ENCODE measurements around the gene DKK3. TPM values are rescaled to one million over a fixed set of nuclear protein-coding genes. Genes with fewer than 3 reads are reported as not detected.

Gene DKK3
- total and polyA plus RNA-seq, 8 donors: 21.8 to 63.8 (median 37.6) TPM

- intact Hi-C loops (cut with DNase I; ENCODE audit: low total_unique reads): no loop called here
- H3K36me3 ChIP-seq: peaks cover 55 to 78% (median 74%) of the 10 kb centered on the region in 4 donors
- no peak for TF ChIP-seq EP300 (IDR thresholded peaks at IDR 0.05)
- TF ChIP-seq CTCF (IDR thresholded peaks at IDR 0.05): no peak
- TF ChIP-seq POLR2AphosphoS5 (IDR thresholded peaks at IDR 0.05): no peak
- no peak for TF ChIP-seq POLR2A (IDR thresholded peaks at IDR 0.05)
- H3K27me3 ChIP-seq: no peaks in the 10 kb centered on the region
- DNase-seq: no peak
- H3K27ac ChIP-seq: no peak overlapping the region
- WGBS, 5 donors: 92 to 96% (median 92%) methylated on average over 5 of the region's 5 CpGs
- no peak overlapping the region for H3K4me3 ChIP-seq
- H3K9me3 ChIP-seq: no peaks in the 10 kb centered on the region
- H3K4me1 ChIP-seq: peaks cover 0 to 8% (median 0%) of the 10 kb centered on the region in 4 donors
Observed at GRCh38 chr11:11956006-11956405, 52.4 kb downstream of the DKK3 start.

GRCh38 chr11:11952036-11952435 is 56.4 kb downstream of the DKK3 start:
- Histone ChIP-seq H3K4me1 (peaks cover 0 to 14% (median 0%) of the 10 kb centered on the region in 4 donors), H3K27me3 (no peaks in the 10 kb centered on the region), H3K27ac (no peak overlapping the region), H3K36me3 (peaks cover 49 to 94% (median 91%) of the 10 kb centered on the region in 4 donors), H3K9me3 (no peaks in the 10 kb centered on the region), H3K4me3 (no peak overlapping the region)
- intact Hi-C loops (cut with DNase I; ENCODE audit: low total_unique reads): no loop called here
- TF ChIP-seq EP300 (IDR thresholded peaks at IDR 0.05) (no peak), POLR2AphosphoS5 (IDR thresholded peaks at IDR 0.05) (no peak)
- no peak for DNase-seq

- peaks cover 0 to 14% (median 0%) of the 10 kb centered on the region in 4 donors for H3K4me1 ChIP-seq
- H3K27me3 ChIP-seq: no peaks in the 10 kb centered on the region
- DNase-seq: no peak
- TF ChIP-seq POLR2A (IDR thresholded peaks at IDR 0.05) (no peak), POLR2AphosphoS5 (IDR thresholded peaks at IDR 0.05) (no peak), CTCF (IDR thresholded peaks at IDR 0.05) (no peak), EP300 (IDR thresholded peaks at IDR 0.05) (no peak)
- H3K4me3 ChIP-seq: no peak overlapping the region
- intact Hi-C loops (cut with DNase I; ENCODE audit: low total_unique reads): no loop called here
- H3K27ac ChIP-seq: no peak overlapping the region
- H3K36me3 ChIP-seq: peaks cover 25 to 92% (median 84%) of the 10 kb centered on the region in 4 donors
- no peaks in the 10 kb centered on the region for H3K9me3 ChIP-seq
Observed at GRCh38 chr11:11949482-11949881, 58.9 kb downstream of the DKK3 start.

- H3K4me1 ChIP-seq: peaks cover 0 to 14% (median 0%) of the 10 kb centered on the region in 4 donors
- WGBS, 5 donors: 81 to 94% (median 86%) methylated on average over 2 of the region's 2 CpGs
- H3K27me3 ChIP-seq: no peaks in the 10 kb centered on the region
- DNase-seq: no peak
- intact Hi-C loops (cut with DNase I; ENCODE audit: low total_unique reads): no loop called here
- H3K4me3 ChIP-seq: no peak overlapping the region
- no peak overlapping the region for H3K27ac ChIP-seq
- TF ChIP-seq EP300 (IDR thresholded peaks at IDR 0.05) (no peak), POLR2AphosphoS5 (IDR thresholded peaks at IDR 0.05) (no peak), CTCF (IDR thresholded peaks at IDR 0.05) (no peak), POLR2A (IDR thresholded peaks at IDR 0.05) (no peak)
- H3K36me3 ChIP-seq: peaks cover 15 to 92% (median 83%) of the 10 kb centered on the region in 4 donors
- H3K9me3 ChIP-seq: no peaks in the 10 kb centered on the region
Observed at GRCh38 chr11:11948242-11948947, 60.0 kb downstream of the DKK3 start.

- Histone ChIP-seq H3K27ac (no peak overlapping the region), H3K4me1 (peaks cover 0 to 14% (median 0%) of the 10 kb centered on the region in 4 donors), H3K4me3 (no peak overlapping the region), H3K27me3 (no peaks in the 10 kb centered on the region), H3K36me3 (peaks cover 13 to 92% (median 83%) of the 10 kb centered on the region in 4 donors), H3K9me3 (no peaks in the 10 kb centered on the region)
- DNase-seq: no peak
- WGBS, 5 donors: 84 to 87% (median 86%) methylated on average over 4 of the region's 4 CpGs
- no peak for TF ChIP-seq CTCF (IDR thresholded peaks at IDR 0.05)
- intact Hi-C loops (cut with DNase I; ENCODE audit: low total_unique reads): no loop called here
Observed at GRCh38 chr11:11947825-11948224, 60.6 kb downstream of the DKK3 start.
